D721Med (cell line): ENCODE results near the gene ESRRB.
A peak's percentile ranks its signal among the peaks of the same experiment; 100 is the strongest.

ENCODE experiments used
- DNase-seq: peaks from one replicate; pipeline ENCODE4 v3.0.0; 2011; ENCODE audit warnings: low spot score; ENCODE audit not compliant: insufficient read length
- FAIRE-seq: peaks from 2 replicates; lab custom pipeline; 2011; peaks lifted over from hg19 to GRCh38; lab: Jason Lieb, UNC
- TF ChIP-seq, protein P1 (sequence below): IDR thresholded peaks from 2 replicates; pipeline ENCODE4 v1.5.1; 2012; ENCODE audit warnings: mild to moderate bottlenecking, control low read depth; ENCODE audit not compliant: insufficient read depth; ENCODE audit errors: missing control alignments

The ESRRB gene

DNA sequence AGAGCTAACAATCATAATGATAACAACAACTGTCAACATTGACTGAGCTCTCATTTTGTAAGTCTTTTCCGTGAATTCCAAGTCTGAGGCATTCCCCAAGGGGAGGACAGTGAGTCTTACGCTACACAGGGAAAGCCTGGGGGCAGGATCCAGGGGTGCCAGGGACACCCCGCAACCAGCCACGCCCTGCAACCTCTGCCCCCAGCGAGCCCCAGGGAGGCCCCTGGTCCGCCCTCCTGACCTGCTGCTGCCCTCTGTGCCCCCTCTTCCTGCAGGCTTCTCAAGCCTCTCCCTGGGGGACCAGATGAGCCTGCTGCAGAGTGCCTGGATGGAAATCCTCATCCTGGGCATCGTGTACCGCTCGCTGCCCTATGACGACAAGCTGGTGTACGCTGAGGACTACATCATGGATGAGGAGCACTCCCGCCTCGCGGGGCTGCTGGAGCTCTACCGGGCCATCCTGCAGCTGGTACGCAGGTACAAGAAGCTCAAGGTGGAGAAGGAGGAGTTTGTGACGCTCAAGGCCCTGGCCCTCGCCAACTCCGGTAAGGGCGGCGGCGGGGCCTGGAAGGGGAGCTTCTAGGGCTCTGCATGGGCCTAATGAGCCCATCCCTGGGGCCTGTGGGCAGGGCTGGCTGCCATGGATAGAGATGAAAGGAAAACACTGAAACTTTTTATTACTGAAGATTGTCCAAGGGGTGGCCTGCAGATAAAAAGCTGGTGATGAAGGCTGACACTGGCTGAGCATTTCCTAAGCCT is 115.4 kb downstream of the ESRRB start:
- DNase-seq (no peak), FAIRE-seq (no peak)
- TF ChIP-seq, protein P1, sequence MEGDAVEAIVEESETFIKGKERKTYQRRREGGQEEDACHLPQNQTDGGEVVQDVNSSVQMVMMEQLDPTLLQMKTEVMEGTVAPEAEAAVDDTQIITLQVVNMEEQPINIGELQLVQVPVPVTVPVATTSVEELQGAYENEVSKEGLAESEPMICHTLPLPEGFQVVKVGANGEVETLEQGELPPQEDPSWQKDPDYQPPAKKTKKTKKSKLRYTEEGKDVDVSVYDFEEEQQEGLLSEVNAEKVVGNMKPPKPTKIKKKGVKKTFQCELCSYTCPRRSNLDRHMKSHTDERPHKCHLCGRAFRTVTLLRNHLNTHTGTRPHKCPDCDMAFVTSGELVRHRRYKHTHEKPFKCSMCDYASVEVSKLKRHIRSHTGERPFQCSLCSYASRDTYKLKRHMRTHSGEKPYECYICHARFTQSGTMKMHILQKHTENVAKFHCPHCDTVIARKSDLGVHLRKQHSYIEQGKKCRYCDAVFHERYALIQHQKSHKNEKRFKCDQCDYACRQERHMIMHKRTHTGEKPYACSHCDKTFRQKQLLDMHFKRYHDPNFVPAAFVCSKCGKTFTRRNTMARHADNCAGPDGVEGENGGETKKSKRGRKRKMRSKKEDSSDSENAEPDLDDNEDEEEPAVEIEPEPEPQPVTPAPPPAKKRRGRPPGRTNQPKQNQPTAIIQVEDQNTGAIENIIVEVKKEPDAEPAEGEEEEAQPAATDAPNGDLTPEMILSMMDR = no peak

- TF ChIP-seq, protein P1 = no peak
- DNase-seq = no peak
- no peak for FAIRE-seq
These were observed 120.0 kb downstream of the ESRRB start for GRCh38 chr14:76495983-76496382.

DNA sequence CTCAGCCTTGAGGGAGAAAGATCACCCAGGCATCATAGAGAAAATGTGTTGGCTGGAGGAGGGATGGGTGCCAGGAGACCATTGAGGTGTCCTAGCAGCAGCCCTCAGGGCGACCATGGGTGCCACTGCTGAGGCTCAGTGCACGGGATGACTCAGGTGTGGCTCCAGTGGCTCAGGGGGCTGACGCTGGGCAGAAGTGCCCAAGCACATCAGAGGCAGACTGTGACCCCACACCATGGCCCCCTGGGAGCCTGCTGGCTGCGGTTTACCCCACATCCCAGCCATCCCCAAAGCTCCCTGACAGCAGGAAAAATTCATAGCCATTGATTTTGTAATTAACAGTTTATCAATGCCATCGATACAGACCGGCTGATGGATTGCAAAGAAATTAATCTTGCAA is 120.7 kb downstream of the ESRRB start:
- no peak for DNase-seq
- FAIRE-seq = no peak
- TF ChIP-seq, protein P1 = no peak

- no peak for DNase-seq
- TF ChIP-seq, protein P1 = peak; percentile 31
- FAIRE-seq = no peak
These were observed 121.9 kb downstream of the ESRRB start for GRCh38 chr14:76497550-76498462.

DNA sequence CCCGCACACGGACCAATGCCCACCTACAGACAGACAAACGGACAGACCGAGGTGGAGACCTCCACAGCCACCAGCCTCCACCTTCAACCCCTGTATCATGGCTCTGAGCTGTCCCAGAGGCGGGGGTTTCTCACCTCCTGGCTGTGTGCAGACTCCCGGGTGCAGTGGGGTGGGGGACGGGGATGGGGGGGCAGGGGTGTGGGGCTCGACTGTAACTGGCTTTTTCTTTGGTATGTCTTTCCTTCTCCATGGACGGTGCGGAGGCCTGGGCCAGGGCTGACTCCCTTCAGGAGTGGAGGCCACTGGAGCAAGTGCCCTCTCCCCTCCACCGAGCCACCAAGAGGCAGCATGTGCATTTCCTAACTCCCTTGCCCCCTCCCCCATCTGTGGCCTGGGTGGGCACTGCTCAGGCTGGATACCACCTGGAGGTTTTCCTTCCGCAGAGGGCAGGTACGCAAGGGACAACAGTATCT is 122.6 kb downstream of the ESRRB start:
- FAIRE-seq = no peak
- TF ChIP-seq, protein P1 = no peak
- no peak for DNase-seq

- TF ChIP-seq, protein P1 = no peak
- no peak for DNase-seq
- FAIRE-seq = no peak
These were observed 123.0 kb downstream of the ESRRB start for GRCh38 chr14:76498976-76499375.
